Brain microvascular endothelial cell (primary cell): Measurements from ENCODE around the gene MSH4.

Experiments
- DNase-seq: peaks from one replicate; pipeline ENCODE4 v3.0.0-alpha.2; 2020
- H3K27ac ChIP-seq: fragments of 250-450 bp; sonication (Bioruptor Pico); 2 replicates; pipeline ENCODE4 v1.5.1; 2020; ENCODE audit warnings: mild to moderate bottlenecking, moderate library complexity
- H3K27me3 ChIP-seq: fragments of 250-450 bp; sonication (Bioruptor Pico); replicated peaks from 2 replicates; pipeline ENCODE4 v1.5.1; 2020; ENCODE audit warnings: mild to moderate bottlenecking
- H3K36me3 ChIP-seq: fragments of 250-450 bp; sonication (Bioruptor Pico); replicated peaks from 2 replicates; pipeline ENCODE4 v1.5.1; 2020; ENCODE audit warnings: mild to moderate bottlenecking
- H3K4me3 ChIP-seq: 2 replicates; pipeline ENCODE4 v1.5.1; 2011; ENCODE audit warnings: low read depth, mild to moderate bottlenecking, control low read depth, low read length, moderate library complexity
- in situ Hi-C: cut with HindIII; loops from 2 replicates; pipeline ENCODE4 v1.10.0; 2017; ENCODE audit warnings: low sequenced_read_pairs, low pct_ligation_motif_present
- TF ChIP-seq, protein P1 (sequence below): IDR thresholded peaks from 2 replicates; pipeline ENCODE4 v1.5.1; 2011; ENCODE audit warnings: low read depth, mild to moderate bottlenecking, moderate library complexity, low read length, control low read depth, inconsistent platforms; ENCODE audit errors: missing control alignments

MSH4 gene

DNA sequence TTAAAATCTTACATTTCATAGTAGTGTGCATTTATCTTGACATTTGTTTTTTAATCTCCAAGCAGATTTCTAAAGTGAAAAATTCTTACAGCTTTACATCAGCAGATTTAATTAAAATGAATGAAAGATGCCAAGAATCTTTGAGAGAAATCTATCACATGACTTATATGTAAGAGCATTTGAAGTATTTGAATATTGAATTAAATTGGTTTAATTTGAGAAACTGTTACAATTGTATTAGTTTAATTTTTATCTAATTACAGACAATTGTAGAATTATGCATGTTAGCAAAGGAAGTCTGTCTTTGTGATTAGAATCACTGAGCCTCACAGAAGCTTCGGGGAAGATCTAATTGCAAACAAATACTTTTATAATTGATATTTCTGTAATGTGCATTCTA lies 83.3 kb downstream of the MSH4 start:
- in situ Hi-C loops = no loop called here
- Histone ChIP-seq H3K4me3 (no peak overlapping the region), H3K27ac (no peak overlapping the region), H3K27me3 (no peaks in the 10 kb centered on the region), H3K36me3 (no peaks in the 10 kb centered on the region)
- TF ChIP-seq, protein P1, sequence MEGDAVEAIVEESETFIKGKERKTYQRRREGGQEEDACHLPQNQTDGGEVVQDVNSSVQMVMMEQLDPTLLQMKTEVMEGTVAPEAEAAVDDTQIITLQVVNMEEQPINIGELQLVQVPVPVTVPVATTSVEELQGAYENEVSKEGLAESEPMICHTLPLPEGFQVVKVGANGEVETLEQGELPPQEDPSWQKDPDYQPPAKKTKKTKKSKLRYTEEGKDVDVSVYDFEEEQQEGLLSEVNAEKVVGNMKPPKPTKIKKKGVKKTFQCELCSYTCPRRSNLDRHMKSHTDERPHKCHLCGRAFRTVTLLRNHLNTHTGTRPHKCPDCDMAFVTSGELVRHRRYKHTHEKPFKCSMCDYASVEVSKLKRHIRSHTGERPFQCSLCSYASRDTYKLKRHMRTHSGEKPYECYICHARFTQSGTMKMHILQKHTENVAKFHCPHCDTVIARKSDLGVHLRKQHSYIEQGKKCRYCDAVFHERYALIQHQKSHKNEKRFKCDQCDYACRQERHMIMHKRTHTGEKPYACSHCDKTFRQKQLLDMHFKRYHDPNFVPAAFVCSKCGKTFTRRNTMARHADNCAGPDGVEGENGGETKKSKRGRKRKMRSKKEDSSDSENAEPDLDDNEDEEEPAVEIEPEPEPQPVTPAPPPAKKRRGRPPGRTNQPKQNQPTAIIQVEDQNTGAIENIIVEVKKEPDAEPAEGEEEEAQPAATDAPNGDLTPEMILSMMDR = no peak
- DNase-seq = no peak

DNA sequence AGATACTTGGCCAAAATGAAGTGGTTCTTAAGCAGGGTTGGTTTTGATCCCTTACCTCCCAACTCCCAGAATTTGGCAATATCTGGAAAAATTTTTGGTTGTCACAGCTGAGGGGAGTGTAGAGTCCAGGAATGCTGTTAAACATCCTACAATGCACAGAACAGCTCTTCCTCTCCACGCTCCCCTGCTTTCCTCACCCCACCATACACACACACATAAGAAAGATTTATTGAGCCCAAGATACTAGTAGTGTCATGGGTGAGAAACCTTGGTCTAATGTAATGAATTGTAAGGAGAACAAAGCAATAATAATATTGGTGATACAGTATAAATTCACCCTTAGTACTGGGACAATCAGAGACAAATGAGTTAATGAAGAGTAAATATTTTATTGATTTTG lies 87.8 kb downstream of the MSH4 start:
- no peak overlapping the region for H3K4me3 ChIP-seq
- H3K27me3 ChIP-seq = no peaks in the 10 kb centered on the region
- H3K27ac ChIP-seq = no peak overlapping the region
- DNase-seq = no peak
- H3K36me3 ChIP-seq = no peaks in the 10 kb centered on the region
- in situ Hi-C loops = no loop called here
- TF ChIP-seq, protein P1 = no peak

DNA sequence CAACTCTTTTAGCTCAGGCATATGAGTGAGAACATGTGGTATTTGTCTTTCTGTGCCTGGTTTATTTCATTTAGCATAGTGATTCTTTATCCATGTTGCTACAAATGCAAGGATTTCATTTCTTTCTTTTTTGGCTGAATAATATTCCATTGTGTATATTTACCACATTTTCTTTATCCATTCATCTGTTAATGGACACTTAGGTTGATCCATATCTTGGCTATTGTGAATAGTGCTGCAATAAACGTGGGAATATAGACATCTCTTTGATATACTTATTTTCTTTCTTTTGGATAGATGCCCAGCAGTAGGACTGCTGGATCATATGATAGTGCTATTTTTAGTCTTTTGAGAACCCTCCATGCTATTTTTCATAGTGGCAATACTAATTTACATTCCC lies 104.7 kb downstream of the MSH4 start:
- DNase-seq = no peak
- in situ Hi-C loops = no loop called here
- TF ChIP-seq, protein P1 = no peak

DNA sequence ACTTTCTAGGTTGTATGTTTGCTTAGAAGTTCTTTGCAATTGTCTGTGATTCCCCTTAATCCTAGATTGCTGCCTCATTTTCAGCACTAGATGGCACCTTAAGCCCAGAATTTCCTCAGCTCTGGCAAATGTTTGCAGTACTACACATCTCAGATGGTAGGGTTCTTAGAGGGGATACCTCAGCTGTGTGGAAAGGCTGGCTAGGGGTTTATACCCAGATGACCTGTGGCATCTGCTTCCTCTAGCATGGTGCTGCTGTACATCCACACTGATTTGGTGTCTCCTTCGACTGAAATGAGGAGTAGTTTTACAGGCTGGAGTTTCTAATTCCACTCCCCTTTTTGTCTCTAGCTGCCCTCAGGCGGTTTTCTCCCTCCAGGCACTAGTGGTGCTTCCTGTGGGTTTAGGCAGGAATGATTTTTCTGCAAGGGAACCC lies 112.1 kb downstream of the MSH4 start:
- TF ChIP-seq, protein P1 = peak; percentile 79
- in situ Hi-C loops = no loop called here
- Histone ChIP-seq H3K27me3 (no peaks in the 10 kb centered on the region), H3K36me3 (no peaks in the 10 kb centered on the region), H3K4me3 (no peak overlapping the region), H3K27ac (no peak overlapping the region)
- DNase-seq = peak; percentile 35

More for the DNA sequence above, 104.7 kb downstream of the MSH4 start:
- Histone ChIP-seq H3K27me3 (no peaks in the 10 kb centered on the region), H3K4me3 (no peak overlapping the region), H3K27ac (no peak overlapping the region), H3K36me3 (no peaks in the 10 kb centered on the region)

DNA sequence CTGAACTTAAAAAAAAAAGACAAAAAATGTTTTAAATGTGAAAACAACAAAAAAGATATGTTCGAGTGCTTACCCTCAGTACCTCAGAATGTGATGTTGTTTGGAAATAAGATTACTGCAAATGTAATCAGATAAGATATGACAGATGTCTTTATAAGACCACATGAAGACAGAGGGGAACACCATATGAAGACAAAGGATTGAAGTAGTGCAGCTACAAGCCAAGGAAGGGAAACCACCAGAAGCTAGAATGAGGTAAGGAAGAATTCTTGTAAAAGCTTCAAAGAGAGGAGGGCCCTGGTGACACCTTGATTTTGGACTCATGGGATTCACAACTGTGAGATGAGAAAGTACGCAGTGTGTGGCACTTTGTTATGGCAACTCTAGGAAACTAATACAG lies 120.2 kb downstream of the MSH4 start:
- Histone ChIP-seq H3K4me3 (no peak overlapping the region), H3K36me3 (no peaks in the 10 kb centered on the region), H3K27me3 (no peaks in the 10 kb centered on the region), H3K27ac (no peak overlapping the region)
- no peak for DNase-seq
- in situ Hi-C loops = no loop called here
- TF ChIP-seq, protein P1 = no peak

DNA sequence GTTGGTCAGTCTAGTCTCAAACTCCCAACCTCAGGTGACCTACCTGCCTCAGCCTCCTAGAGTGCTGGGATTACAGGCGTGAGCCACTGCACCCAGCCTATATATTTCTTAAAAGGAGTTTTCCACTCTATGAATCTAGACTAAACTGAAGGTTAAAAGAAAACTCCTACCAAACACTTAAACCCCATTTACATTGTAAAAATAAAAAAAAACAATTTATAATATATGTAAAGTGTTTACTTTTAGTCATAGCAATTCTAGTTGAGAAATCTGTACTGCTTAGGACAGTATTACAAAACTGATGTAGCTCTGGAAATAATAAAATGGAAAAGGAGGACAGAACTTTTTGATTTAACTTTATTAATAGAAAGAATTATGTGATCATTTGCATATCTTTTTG lies 126.0 kb downstream of the MSH4 start:
- TF ChIP-seq, protein P1 = no peak
- no peak for DNase-seq
- in situ Hi-C loops = no loop called here

More for the DNA sequence above, 126.0 kb downstream of the MSH4 start:
- Histone ChIP-seq H3K36me3 (no peaks in the 10 kb centered on the region), H3K27me3 (no peaks in the 10 kb centered on the region), H3K4me3 (no peak overlapping the region), H3K27ac (no peak overlapping the region)
